K562 (cell line): Measurements from ENCODE around the gene SLC38A1. TPM values are rescaled to one million over a fixed set of nuclear protein-coding genes. Genes with fewer than 3 reads are reported as not detected.

Source experiments
- CXXC5 ChIP-seq: fragments of 250-450 bp; sonication (Bioruptor Pico); IDR thresholded peaks from 2 replicates; pipeline ENCODE4 v1.8.0; 2022; ENCODE audit warnings: inconsistent platforms, mild to moderate bottlenecking, moderate library complexity
- EWSR1 ChIP-seq: fragments of 450-650 bp; IDR thresholded peaks from 2 replicates; pipeline ENCODE4 v1.6.1; 2018; ENCODE audit warnings: borderline replicate concordance, mild to moderate bottlenecking, low read depth, moderate library complexity; ENCODE audit not compliant: partially characterized antibody
- JUN ChIP-seq, 2 experiments: sonication (generic) in 1 of 2; formaldehyde crosslinking in 1 of 2; IDR thresholded peaks; 2 replicates each; pipeline versions ENCODE4 v1.6.1 to v1.8.0; 2012 to 2022; ENCODE audit warnings: borderline replicate concordance in 2 of 2, mild to moderate bottlenecking in 2 of 2, improper control_type of control experiment in 1 of 2, low read depth in 1 of 2, low read length in 1 of 2, missing genetic modification reagents in 1 of 2
- KAT8 ChIP-seq: fragments of 450-650 bp; IDR thresholded peaks from 2 replicates; pipeline ENCODE4 v1.6.1; 2016; ENCODE audit warnings: low read depth, mild to moderate bottlenecking
- KLF10 ChIP-seq: fragments of 250-450 bp; sonication (Bioruptor Pico); IDR thresholded peaks from 2 replicates; pipeline ENCODE4 v1.6.1; 2021; ENCODE audit warnings: matching md5 sums
- MEIS2 ChIP-seq: fragments of 450-650 bp; IDR thresholded peaks from 2 replicates; pipeline ENCODE4 v1.6.1; 2014; ENCODE audit warnings: mild to moderate bottlenecking; ENCODE audit not compliant: partially characterized antibody
- NCOR1 ChIP-seq: fragments of 450-650 bp; IDR thresholded peaks from 2 replicates; pipeline ENCODE4 v1.6.1; 2016; ENCODE audit warnings: mild to moderate bottlenecking, moderate library complexity
- PHTF2 ChIP-seq: fragments of 250-450 bp; sonication (Bioruptor Pico); IDR thresholded peaks from 2 replicates; pipeline ENCODE4 v1.5.0; 2021; ENCODE audit warnings: mild to moderate bottlenecking
- POLR2AphosphoS2 ChIP-seq: IDR thresholded peaks from 2 replicates; pipeline ENCODE4 v1.6.1; 2012; ENCODE audit warnings: low read length, improper control_type of control experiment
- RBM22 ChIP-seq: fragments of 200-400 bp; formaldehyde crosslinking; IDR thresholded peaks from 2 replicates; pipeline ENCODE4 v1.6.1; 2018; ENCODE audit warnings: low read length, low read depth; ENCODE audit not compliant: poor library complexity, severe bottlenecking
- SMAD1 ChIP-seq: fragments of 150-350 bp; IDR thresholded peaks from 2 replicates; pipeline ENCODE4 v1.6.1; 2014; ENCODE audit warnings: low read length, low read depth; ENCODE audit not compliant: partially characterized antibody
- TAL1 ChIP-seq: fragments of 450-650 bp; IDR thresholded peaks from 2 replicates; pipeline ENCODE4 v1.6.1; 2016; ENCODE audit warnings: mild to moderate bottlenecking
- TOE1 ChIP-seq, 2 experiments: fragments of 450-650 bp in 1 of 2; sonication (generic) in 1 of 2; formaldehyde crosslinking in 1 of 2; IDR thresholded peaks; 2 replicates each; pipeline versions ENCODE4 v1.7.1 to v1.8.0; 2016 to 2022; ENCODE audit warnings: borderline replicate concordance in 2 of 2, mild to moderate bottlenecking in 2 of 2, antibody characterized with exemption in 1 of 2, inconsistent platforms in 1 of 2, low read depth in 1 of 2, missing genetic modification reagents in 1 of 2, moderate library complexity in 1 of 2
- YY1 ChIP-seq, 3 experiments: IDR thresholded peaks; 2 replicates each; pipeline ENCODE4 v1.6.1; 2011; ENCODE audit warnings: low read length in 2 of 3, mild to moderate bottlenecking in 2 of 3, moderate library complexity in 2 of 3, borderline replicate concordance in 1 of 3, control low read depth in 1 of 3, low read depth in 1 of 3; ENCODE audit not compliant: insufficient read depth in 3 of 3, insufficient replicate concordance in 2 of 3, control insufficient read depth in 1 of 3, insufficient read length in 1 of 3; ENCODE audit errors: extremely low read depth in 1 of 3
- ZNF282 ChIP-seq: sonication (generic); formaldehyde crosslinking; IDR thresholded peaks from 2 replicates; pipeline ENCODE4 v1.8.1; 2023; ENCODE audit warnings: missing genetic modification reagents
- ZNF57 ChIP-seq: fragments of 450-650 bp; formaldehyde crosslinking; IDR thresholded peaks from 2 replicates; pipeline ENCODE4 v1.4.0; 2020; ENCODE audit warnings: mild to moderate bottlenecking, moderate library complexity
- ZNF76 ChIP-seq: fragments of 250-450 bp; sonication (Bioruptor Pico); IDR thresholded peaks from 2 replicates; pipeline ENCODE4 v1.4.0; 2020; ENCODE audit warnings: mild to moderate bottlenecking, moderate library complexity, borderline replicate concordance
- polyA plus RNA-seq, 8 experiments: library from polyadenylated mRNA; depleted of rRNA in 4 of 8; stranded (reverse) in 5 of 8; unstranded in 3 of 8; fragments of >200 nt; fragmentation: Nextera tagmentation in 2 of 8; fragmentation: Illumina TruSeq in 1 of 8; extraction: Ambion mirVana in 2 of 8; extraction: Trizol in 1 of 8; gene quantifications; 2 replicates each; pipeline versions ENCODE4 v1.2.1 to v1.2.3, GENCODE V29; 2011 to 2014; ENCODE audit warnings: inconsistent platforms in 1 of 8, missing spikeins in 1 of 8
- total RNA-seq, 7 experiments: library from RNA; depleted of rRNA in 6 of 7; stranded (reverse); fragments of >200 nt in 6 of 7; fragmentation: Illumina TruSeq in 2 of 7; extraction: Trizol in 2 of 7; gene quantifications; 2 replicates each; pipeline versions ENCODE4 v1.2.1 to v1.2.3, GENCODE V29; 2011 to 2021; ENCODE audit warnings: low replicate concordance in 1 of 7
- TF ChIP-seq, protein P1 (sequence below): sonication (generic); formaldehyde crosslinking; IDR thresholded peaks from 2 replicates; pipeline ENCODE4 v1.5.0; 2020; ENCODE audit warnings: missing genetic modification reagents
- TF ChIP-seq, protein P2 (sequence below): fragments of 250-450 bp; sonication (Bioruptor Pico); IDR thresholded peaks from 2 replicates; pipeline ENCODE4 v1.8.0; 2022; ENCODE audit warnings: inconsistent platforms
- TF ChIP-seq, protein P3 (sequence below): sonication (generic); formaldehyde crosslinking; IDR thresholded peaks from 2 replicates; pipeline ENCODE4 v1.8.0; 2022; ENCODE audit warnings: mild to moderate bottlenecking, low read depth, missing genetic modification reagents

SLC38A1 gene
- total and polyA plus RNA-seq, 9 of the 15 experiments (the other 6 are each of a cell fraction or from before 2014, with no cell fraction given) = 51.9 to 112 (median 75.0) TPM

DNA sequence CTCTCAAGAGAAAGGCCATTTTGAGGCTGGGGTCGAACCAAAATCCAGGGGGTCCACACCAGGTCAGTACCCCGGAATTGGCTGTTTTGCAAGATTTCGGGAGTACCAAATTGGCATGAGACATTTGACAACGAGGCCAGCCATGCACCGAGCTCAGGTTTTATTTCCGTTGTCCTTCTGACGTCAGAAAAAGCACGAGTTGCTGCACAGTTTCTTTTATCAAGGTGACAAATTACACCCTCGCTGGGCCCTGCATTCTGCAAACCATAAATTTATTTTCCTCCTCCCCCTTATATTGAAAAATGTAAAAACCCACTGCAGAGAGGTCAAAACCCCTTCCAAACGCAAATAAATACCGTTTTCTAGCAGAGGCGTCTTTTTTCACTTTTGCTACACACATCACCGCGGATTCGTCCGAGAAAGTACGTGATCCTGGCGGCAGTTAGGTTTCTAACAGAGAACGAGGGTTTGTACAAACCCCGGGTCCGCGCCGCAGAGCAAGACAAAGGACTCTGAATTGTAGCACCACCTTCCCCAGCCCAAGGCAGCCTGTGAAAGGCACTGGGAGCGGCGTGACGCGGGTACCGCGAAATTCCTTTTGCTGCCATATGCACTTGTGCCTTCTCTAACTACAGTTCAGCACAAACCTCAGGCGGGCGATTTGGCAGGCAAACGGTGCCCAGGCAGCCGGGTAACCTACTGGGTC is 1.8 kb downstream of the SLC38A1 start (continued):
- TF ChIP-seq ZNF76 (CRISPR knock-in tag) (0 out of 2 replicates have a peak, but pooled peaks have one; percentile 16), CXXC5 (CRISPR knock-in tag) (peak; percentile 19; the same call in 1 of the 2 replicates), YY1 (IDR thresholded peaks at IDR 0.05; ENCODE audit: borderline replicate concordance in 1 of 3, control insufficient read depth in 1 of 3, extremely low read depth in 1 of 3, insufficient read depth in 3 of 3, insufficient read length in 1 of 3, insufficient replicate concordance in 2 of 3, low read depth in 1 of 3, low read length in 2 of 3) (peak in 1 of 3 experiments; percentile 45), TAL1 (no peak), KLF10 (CRISPR knock-in tag) (no peak), JUN (IDR thresholded peaks at IDR 0.05; ENCODE audit: borderline replicate concordance, low read depth, low read length) (no peak), JUN (CRISPR knock-in tag; IDR thresholded peaks at IDR 0.05; ENCODE audit: borderline replicate concordance) (no peak), NCOR1 (no peak), POLR2AphosphoS2 (no peak), EWSR1 (no peak), PHTF2 (CRISPR knock-in tag) (no peak), RBM22 (no peak), MEIS2 (no peak), KAT8 (no peak), ZNF57 (CRISPR knock-in tag) (no peak), TOE1 (IDR thresholded peaks at IDR 0.05; ENCODE audit: borderline replicate concordance) (no peak), TOE1 (CRISPR knock-in tag; IDR thresholded peaks at IDR 0.05; ENCODE audit: borderline replicate concordance, low read depth) (no peak), ZNF282 (no peak), SMAD1 (no peak)
- TF ChIP-seq, protein P1, sequence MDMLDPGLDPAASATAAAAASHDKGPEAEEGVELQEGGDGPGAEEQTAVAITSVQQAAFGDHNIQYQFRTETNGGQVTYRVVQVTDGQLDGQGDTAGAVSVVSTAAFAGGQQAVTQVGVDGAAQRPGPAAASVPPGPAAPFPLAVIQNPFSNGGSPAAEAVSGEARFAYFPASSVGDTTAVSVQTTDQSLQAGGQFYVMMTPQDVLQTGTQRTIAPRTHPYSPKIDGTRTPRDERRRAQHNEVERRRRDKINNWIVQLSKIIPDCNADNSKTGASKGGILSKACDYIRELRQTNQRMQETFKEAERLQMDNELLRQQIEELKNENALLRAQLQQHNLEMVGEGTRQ (CRISPR knock-in tag) = no peak
- TF ChIP-seq, protein P2, sequence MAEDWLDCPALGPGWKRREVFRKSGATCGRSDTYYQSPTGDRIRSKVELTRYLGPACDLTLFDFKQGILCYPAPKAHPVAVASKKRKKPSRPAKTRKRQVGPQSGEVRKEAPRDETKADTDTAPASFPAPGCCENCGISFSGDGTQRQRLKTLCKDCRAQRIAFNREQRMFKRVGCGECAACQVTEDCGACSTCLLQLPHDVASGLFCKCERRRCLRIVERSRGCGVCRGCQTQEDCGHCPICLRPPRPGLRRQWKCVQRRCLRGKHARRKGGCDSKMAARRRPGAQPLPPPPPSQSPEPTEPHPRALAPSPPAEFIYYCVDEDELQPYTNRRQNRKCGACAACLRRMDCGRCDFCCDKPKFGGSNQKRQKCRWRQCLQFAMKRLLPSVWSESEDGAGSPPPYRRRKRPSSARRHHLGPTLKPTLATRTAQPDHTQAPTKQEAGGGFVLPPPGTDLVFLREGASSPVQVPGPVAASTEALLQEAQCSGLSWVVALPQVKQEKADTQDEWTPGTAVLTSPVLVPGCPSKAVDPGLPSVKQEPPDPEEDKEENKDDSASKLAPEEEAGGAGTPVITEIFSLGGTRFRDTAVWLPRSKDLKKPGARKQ = no peak
- TF ChIP-seq, protein P3, sequence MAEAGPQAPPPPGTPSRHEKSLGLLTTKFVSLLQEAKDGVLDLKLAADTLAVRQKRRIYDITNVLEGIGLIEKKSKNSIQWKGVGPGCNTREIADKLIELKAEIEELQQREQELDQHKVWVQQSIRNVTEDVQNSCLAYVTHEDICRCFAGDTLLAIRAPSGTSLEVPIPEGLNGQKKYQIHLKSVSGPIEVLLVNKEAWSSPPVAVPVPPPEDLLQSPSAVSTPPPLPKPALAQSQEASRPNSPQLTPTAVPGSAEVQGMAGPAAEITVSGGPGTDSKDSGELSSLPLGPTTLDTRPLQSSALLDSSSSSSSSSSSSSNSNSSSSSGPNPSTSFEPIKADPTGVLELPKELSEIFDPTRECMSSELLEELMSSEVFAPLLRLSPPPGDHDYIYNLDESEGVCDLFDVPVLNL (CRISPR knock-in tag) = no peak
